ENCODE results near the gene USP37.

GRCh38 chr2:218557941-218558340, 10.2 kb downstream of the USP37 start:
- TF ChIP-seq, protein P1, sequence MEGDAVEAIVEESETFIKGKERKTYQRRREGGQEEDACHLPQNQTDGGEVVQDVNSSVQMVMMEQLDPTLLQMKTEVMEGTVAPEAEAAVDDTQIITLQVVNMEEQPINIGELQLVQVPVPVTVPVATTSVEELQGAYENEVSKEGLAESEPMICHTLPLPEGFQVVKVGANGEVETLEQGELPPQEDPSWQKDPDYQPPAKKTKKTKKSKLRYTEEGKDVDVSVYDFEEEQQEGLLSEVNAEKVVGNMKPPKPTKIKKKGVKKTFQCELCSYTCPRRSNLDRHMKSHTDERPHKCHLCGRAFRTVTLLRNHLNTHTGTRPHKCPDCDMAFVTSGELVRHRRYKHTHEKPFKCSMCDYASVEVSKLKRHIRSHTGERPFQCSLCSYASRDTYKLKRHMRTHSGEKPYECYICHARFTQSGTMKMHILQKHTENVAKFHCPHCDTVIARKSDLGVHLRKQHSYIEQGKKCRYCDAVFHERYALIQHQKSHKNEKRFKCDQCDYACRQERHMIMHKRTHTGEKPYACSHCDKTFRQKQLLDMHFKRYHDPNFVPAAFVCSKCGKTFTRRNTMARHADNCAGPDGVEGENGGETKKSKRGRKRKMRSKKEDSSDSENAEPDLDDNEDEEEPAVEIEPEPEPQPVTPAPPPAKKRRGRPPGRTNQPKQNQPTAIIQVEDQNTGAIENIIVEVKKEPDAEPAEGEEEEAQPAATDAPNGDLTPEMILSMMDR (IDR thresholded peaks at IDR 0.05), result no peak
- no peak for TF ChIP-seq MAZ (IDR thresholded peaks at IDR 0.05; ENCODE audit: borderline replicate concordance, low read depth, low read length)
- TF ChIP-seq KDM5A (IDR thresholded peaks at IDR 0.05), result no peak
